Activated naive CD4-positive, alpha-beta T cell treated with anti-CD3 and anti-CD28 coated beads for 36 hours (primary cell): ENCODE data around the gene THSD7A. TPM values are rescaled to one million over a fixed set of nuclear protein-coding genes. Genes with fewer than 3 reads are reported as not detected.

Source experiments
- CTCF ChIA-PET: fragments of 350-600 bp; sonication (Branson Sonifier 250); formaldehyde crosslinking; loops from one replicate; lab custom pipeline; 2021; ENCODE audit warnings: antibody characterized with exemption; lab: Charles Lee
- DNase-seq: peaks from one replicate; pipeline ENCODE4 v3.0.0-alpha.2; 2020
- H3K27ac Mint-ChIP-seq: one replicate; pipeline ENCODE4 v1.8.0; 2021; ENCODE audit warnings: mild to moderate bottlenecking, mixed read lengths
- H3K27me3 Mint-ChIP-seq: one replicate; pipeline ENCODE4 v1.8.0; 2021; ENCODE audit warnings: low read depth, mixed read lengths
- H3K36me3 Mint-ChIP-seq: one replicate; pipeline ENCODE4 v1.8.0; 2021; ENCODE audit warnings: low read depth, mixed read lengths
- H3K4me1 Mint-ChIP-seq: one replicate; pipeline ENCODE4 v1.8.0; 2021; ENCODE audit warnings: low read depth, mixed read lengths
- H3K4me3 Mint-ChIP-seq: one replicate; pipeline ENCODE4 v1.8.0; 2021; ENCODE audit warnings: mild to moderate bottlenecking, moderate library complexity, mixed read lengths
- H3K9me3 Mint-ChIP-seq: one replicate; pipeline ENCODE4 v1.8.0; 2021; ENCODE audit warnings: mixed read lengths
- intact Hi-C: fragments of 100-400 bp; cut with micrococcal nuclease; formaldehyde crosslinking; loops from one replicate; pipeline ENCODE4 v1.15.1; 2023
- total RNA-seq, 2 experiments: library from RNA; stranded (reverse); gene quantifications; one replicate each; pipeline ENCODE4 v1.2.3, GENCODE V29; 2021

The THSD7A gene, protein sequence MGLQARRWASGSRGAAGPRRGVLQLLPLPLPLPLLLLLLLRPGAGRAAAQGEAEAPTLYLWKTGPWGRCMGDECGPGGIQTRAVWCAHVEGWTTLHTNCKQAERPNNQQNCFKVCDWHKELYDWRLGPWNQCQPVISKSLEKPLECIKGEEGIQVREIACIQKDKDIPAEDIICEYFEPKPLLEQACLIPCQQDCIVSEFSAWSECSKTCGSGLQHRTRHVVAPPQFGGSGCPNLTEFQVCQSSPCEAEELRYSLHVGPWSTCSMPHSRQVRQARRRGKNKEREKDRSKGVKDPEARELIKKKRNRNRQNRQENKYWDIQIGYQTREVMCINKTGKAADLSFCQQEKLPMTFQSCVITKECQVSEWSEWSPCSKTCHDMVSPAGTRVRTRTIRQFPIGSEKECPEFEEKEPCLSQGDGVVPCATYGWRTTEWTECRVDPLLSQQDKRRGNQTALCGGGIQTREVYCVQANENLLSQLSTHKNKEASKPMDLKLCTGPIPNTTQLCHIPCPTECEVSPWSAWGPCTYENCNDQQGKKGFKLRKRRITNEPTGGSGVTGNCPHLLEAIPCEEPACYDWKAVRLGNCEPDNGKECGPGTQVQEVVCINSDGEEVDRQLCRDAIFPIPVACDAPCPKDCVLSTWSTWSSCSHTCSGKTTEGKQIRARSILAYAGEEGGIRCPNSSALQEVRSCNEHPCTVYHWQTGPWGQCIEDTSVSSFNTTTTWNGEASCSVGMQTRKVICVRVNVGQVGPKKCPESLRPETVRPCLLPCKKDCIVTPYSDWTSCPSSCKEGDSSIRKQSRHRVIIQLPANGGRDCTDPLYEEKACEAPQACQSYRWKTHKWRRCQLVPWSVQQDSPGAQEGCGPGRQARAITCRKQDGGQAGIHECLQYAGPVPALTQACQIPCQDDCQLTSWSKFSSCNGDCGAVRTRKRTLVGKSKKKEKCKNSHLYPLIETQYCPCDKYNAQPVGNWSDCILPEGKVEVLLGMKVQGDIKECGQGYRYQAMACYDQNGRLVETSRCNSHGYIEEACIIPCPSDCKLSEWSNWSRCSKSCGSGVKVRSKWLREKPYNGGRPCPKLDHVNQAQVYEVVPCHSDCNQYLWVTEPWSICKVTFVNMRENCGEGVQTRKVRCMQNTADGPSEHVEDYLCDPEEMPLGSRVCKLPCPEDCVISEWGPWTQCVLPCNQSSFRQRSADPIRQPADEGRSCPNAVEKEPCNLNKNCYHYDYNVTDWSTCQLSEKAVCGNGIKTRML (N-terminal part only)
- not detected for total RNA-seq

DNA sequence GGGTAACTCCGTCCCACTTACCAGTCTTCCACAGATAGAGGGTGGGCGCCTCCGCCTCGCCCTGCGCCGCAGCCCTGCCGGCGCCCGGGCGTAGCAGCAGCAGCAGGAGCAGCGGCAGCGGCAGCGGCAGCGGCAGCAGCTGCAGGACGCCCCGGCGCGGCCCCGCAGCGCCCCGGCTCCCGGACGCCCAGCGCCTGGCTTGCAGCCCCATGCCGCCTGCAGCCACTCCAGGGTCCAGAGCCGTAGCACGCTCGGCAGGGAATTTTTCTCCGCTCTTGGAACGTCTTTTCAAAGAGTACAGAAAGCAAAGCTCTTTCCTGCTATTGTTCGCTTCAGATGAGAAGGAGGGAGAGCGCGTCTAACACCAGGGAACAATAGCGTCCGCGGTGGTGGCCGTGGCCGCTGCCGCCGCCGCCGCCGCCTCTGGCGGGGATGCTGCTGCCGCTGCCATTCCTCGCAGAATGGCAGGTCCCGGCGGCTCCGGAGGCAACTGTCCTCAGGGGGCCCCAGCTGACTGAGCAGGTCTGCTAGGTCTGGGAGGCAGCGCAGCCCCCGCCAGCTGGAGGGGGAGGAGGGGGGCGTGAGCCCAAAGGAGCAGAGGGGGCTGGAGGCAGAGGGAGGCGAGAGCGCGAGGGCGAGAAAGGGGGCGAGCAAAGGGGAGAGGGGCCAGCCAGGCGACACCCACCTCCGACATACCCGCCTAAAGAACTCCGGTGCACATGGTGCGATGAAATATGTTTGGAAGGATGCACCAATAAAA, at the start of gene THSD7A:
THSD7A (minus strand) TSS at position 463 of the 760 bp plus-strand sequence; CDS start at position 211, 252 bp downstream.
- H3K9me3 Mint-ChIP-seq: no peaks in the 10 kb centered on the region

DNA sequence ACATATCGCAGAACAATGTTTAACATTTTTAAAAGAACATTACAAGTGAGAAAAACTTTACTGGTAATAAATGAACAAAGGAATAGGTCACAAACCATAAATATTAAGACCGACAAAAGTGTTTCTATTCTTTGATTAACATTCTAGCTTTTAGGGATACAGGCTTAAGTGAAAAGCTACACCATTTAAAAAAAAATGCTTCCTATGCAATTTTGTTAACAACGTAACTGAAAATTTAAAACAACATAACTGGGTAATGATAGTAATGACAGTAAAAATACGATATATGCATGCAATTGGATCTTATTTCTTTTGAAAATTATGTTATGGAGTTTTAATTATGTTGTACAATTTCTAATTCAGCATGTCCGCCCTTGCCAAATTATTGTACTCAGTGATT, 49.7 kb upstream of the THSD7A start:
- DNase-seq: no peak
- H3K9me3 Mint-ChIP-seq: no peaks in the 10 kb centered on the region
- H3K4me1 Mint-ChIP-seq: no peaks in the 10 kb centered on the region
- no peak overlapping the region for H3K27ac Mint-ChIP-seq
- CTCF ChIA-PET: no interaction called here
- H3K4me3 Mint-ChIP-seq: no peak overlapping the region
- H3K36me3 Mint-ChIP-seq: no peaks in the 10 kb centered on the region
- no peaks in the 10 kb centered on the region for H3K27me3 Mint-ChIP-seq
- intact Hi-C loops: no loop called here

More for the DNA sequence above, at the start of gene THSD7A:
- CTCF ChIA-PET: no interaction called here
- H3K27ac Mint-ChIP-seq: no peak within 1 kb of the TSS
- H3K27me3 Mint-ChIP-seq: peaks cover 47% of the 10 kb centered on the region
- intact Hi-C loops: loop anchor here (5.0 kb wide), 3 partner anchors 235 to 405 kb away; partner anchors contain the start of gene TMEM106B
- peak within 1 kb of the TSS; percentile 32 for H3K4me3 Mint-ChIP-seq
- peaks cover 12% of the 10 kb centered on the region for H3K4me1 Mint-ChIP-seq
- no peak for DNase-seq
- H3K36me3 Mint-ChIP-seq: no peaks in the 10 kb centered on the region

DNA sequence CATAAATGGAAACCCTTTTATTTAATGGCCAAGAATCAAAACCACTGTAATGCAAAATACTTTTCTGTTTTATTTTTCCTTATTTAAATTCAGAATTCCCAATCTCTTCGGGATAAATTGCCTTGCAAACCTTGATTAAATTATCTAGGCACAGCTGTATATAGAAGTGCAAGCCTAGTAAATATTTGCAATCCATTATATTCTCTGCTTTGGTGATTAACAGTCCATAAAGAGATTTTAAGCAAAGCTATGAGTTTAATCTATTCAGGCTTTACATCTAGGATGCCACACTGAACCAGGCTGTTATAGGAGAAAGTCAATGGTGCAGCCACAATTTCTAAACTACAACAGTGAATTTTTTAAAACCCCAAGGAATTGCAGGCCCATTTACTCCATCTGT, 43.6 kb upstream of the THSD7A start:
- DNase-seq: no peak
- CTCF ChIA-PET: interaction anchor here (0.7 to 1.0 kb wide), 2 partner anchors 13 to 58 kb away, joined by 3 read pairs; no protein-coding TSS in a partner anchor
- Mint-ChIP-seq H3K4me1 (no peaks in the 10 kb centered on the region), H3K27me3 (no peaks in the 10 kb centered on the region), H3K4me3 (no peak overlapping the region), H3K27ac (no peak overlapping the region), H3K9me3 (no peaks in the 10 kb centered on the region), H3K36me3 (no peaks in the 10 kb centered on the region)
- intact Hi-C loops: no loop called here

GRCh38 chr7:11865671-11866070, 33.7 kb upstream of the THSD7A start:
- Mint-ChIP-seq H3K9me3 (peaks cover 12% of the 10 kb centered on the region), H3K27ac (no peak overlapping the region), H3K4me1 (no peaks in the 10 kb centered on the region), H3K4me3 (no peak overlapping the region), H3K27me3 (no peaks in the 10 kb centered on the region), H3K36me3 (no peaks in the 10 kb centered on the region)
- intact Hi-C loops: no loop called here
- CTCF ChIA-PET: no interaction called here
- no peak for DNase-seq

DNA sequence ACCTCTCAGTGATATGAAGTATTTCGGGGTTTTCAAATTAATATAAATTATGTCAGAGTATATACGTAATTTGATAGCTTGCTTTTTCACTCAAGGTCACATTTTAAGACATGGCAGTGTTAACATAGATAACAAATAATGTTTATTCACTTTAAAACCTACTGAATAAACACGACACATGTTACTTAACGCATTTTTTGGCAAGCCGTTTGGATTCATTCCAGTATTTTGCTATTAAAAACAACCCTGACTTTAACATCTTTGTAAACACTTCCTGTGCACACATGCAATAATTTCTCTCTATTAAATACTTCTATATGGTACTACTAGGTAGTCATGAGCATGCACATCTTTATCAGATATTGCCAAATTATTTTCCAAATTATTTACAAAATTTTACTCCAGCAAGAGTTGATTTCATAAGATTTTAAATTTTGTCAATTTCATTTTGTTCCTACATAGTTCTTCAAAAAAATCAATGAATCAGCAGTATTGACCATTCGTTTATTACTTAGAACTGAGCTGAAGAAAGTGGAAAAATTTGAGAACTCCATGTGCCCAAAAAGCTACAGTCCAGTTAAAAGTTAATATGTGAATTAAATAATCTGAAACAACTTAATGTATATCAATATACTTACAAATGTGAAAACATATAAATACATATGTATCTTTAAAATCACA, 26.8 kb upstream of the THSD7A start:
- CTCF ChIA-PET: no interaction called here
- Mint-ChIP-seq H3K4me3 (no peak overlapping the region), H3K9me3 (peaks cover 3% of the 10 kb centered on the region), H3K36me3 (no peaks in the 10 kb centered on the region), H3K27ac (no peak overlapping the region), H3K4me1 (no peaks in the 10 kb centered on the region), H3K27me3 (no peaks in the 10 kb centered on the region)
- intact Hi-C loops: no loop called here
- DNase-seq: no peak

DNA sequence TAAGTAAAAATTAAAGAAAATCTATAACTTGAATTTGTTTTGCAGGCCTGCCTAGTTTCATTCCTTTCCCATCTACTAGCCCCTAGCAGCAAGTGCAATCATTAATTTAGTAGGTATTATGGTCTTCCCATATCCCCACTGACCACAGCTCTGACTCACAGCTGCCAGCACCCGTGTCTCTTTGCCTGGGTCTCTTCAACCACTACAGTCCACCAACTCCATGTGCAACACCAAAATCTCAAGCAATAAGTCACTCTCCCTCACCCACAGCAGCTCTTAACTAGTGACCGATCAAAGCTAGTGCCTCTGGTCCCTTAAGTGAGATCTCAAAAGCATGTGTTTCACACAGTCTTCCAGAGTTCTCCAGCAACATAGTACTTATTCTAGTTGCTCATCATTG, 26.0 kb upstream of the THSD7A start:
- Mint-ChIP-seq H3K9me3 (peaks cover 3% of the 10 kb centered on the region), H3K4me3 (no peak overlapping the region), H3K27me3 (no peaks in the 10 kb centered on the region), H3K27ac (no peak overlapping the region), H3K36me3 (no peaks in the 10 kb centered on the region), H3K4me1 (no peaks in the 10 kb centered on the region)
- CTCF ChIA-PET: no interaction called here
- DNase-seq: no peak
- intact Hi-C loops: no loop called here

- intact Hi-C loops: no loop called here
- H3K27ac Mint-ChIP-seq: no peak overlapping the region
Observed at GRCh38 chr7:11848251-11848650, 16.3 kb upstream of the THSD7A start.

DNA sequence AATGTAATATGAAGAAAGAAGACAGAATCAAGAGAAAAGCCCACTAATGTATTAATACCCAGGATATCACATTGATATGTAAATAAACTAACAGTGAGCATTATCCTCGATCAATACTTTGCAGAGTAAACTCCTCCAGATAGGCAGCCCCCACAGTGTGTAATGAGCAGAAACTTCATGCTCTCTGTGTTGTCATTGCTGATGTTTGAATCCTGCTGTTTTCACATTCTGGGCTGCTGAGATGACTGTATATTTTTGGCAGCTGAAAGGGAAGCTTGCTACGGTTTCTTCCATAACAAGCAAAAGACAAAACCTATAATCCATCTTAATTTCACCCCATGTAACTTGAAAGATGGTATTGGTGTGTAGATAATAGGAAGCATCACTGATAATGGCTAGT, 15.3 kb upstream of the THSD7A start:
- Mint-ChIP-seq H3K27ac (no peak overlapping the region), H3K4me1 (no peaks in the 10 kb centered on the region), H3K9me3 (no peaks in the 10 kb centered on the region), H3K36me3 (no peaks in the 10 kb centered on the region), H3K27me3 (peaks cover 2% of the 10 kb centered on the region), H3K4me3 (no peak overlapping the region)
- intact Hi-C loops: no loop called here
- DNase-seq: no peak
- CTCF ChIA-PET: no interaction called here

More at GRCh38 chr7:11848251-11848650, 16.3 kb upstream of the THSD7A start:
- no peak overlapping the region for H3K4me3 Mint-ChIP-seq
- DNase-seq: no peak
- H3K36me3 Mint-ChIP-seq: no peaks in the 10 kb centered on the region
- CTCF ChIA-PET: no interaction called here
- H3K27me3 Mint-ChIP-seq: peaks cover 2% of the 10 kb centered on the region
- H3K9me3 Mint-ChIP-seq: no peaks in the 10 kb centered on the region
- no peaks in the 10 kb centered on the region for H3K4me1 Mint-ChIP-seq

- intact Hi-C loops: no loop called here
- Mint-ChIP-seq H3K4me1 (no peaks in the 10 kb centered on the region), H3K4me3 (no peak overlapping the region), H3K27ac (no peak overlapping the region), H3K27me3 (peaks cover 2% of the 10 kb centered on the region), H3K9me3 (no peaks in the 10 kb centered on the region), H3K36me3 (no peaks in the 10 kb centered on the region)
- CTCF ChIA-PET: interaction anchor here (0.7 kb wide), 1 partner anchor 13 kb away, joined by 4 read pairs; no protein-coding TSS in a partner anchor
- DNase-seq: no peak
Observed at GRCh38 chr7:11846361-11846955, 14.5 kb upstream of the THSD7A start.

DNA sequence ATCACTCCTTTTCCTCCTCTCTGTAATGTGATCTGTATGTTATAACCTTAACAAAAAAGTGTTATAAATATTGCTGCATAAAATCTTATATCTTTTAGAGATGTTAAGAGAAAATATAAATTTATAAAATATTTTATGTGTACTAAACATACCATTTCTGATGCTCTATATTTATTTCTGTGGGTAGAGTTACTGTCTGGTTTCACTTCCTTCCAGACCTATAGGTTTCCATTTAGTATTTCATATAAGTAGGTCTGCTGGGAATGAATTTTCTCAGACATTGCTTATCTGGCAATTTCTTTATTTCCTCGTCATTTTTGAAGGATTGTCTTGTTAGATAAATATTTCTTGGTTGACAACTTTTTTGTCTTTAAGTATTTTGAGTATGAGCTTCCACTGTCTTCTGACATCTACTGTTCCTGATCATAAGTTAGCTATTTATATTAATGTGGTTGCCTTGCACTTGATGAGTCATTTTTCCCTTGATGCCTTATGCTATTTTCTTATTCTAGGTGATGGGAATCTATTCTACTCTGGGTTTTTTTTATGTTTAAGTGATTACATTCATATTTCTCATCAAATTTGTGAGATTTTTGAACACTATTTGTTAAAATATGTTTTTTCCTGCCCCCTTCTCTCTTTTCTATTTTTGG, 11.2 kb upstream of the THSD7A start:
- no peaks in the 10 kb centered on the region for H3K9me3 Mint-ChIP-seq
- DNase-seq: no peak
- H3K36me3 Mint-ChIP-seq: no peaks in the 10 kb centered on the region
- intact Hi-C loops: no loop called here
- no peaks in the 10 kb centered on the region for H3K4me1 Mint-ChIP-seq
- no peaks in the 10 kb centered on the region for H3K27me3 Mint-ChIP-seq
- no peak overlapping the region for H3K27ac Mint-ChIP-seq
- no peak overlapping the region for H3K4me3 Mint-ChIP-seq
- CTCF ChIA-PET: no interaction called here
